ENCODE measurements around the gene OR52K2.
"Not testable (repeated sequence)": the region's sequence is repeated elsewhere in the genome, so short reads cannot be mapped to it uniquely, and the experiment has no call there.

The OR52K2 gene

GRCh38 chr11:4482445-4482844, 33.4 kb downstream of the OR52K2 start, which contains the start of gene OR52K1:
Gene OR52K1 (plus strand): TSS chr11:4482646. CDS start chr11:4488901, 6,255 bp downstream.
- H3K79me2 ChIP-seq (ENCODE audit: control insufficient read depth, low read length): no peaks in the 10 kb centered on the region
- H4K20me1 ChIP-seq (ENCODE audit: control insufficient read depth, insufficient read depth, low read depth, low read length): no peaks in the 10 kb centered on the region
- no peak within 1 kb of the TSS for H3K4me2 ChIP-seq (ENCODE audit: low read length)
- no peaks in the 10 kb centered on the region for H3K4me1 ChIP-seq (ENCODE audit: control insufficient read depth, low read length)
- no peak for TF ChIP-seq EZH2phosphoT487 (IDR thresholded peaks at IDR 0.05; ENCODE audit: borderline replicate concordance, low read length)
- TF ChIP-seq CTCF (IDR thresholded peaks at IDR 0.05; ENCODE audit: low read depth, low read length, poor library complexity, severe bottlenecking): no peak
- H3K36me3 ChIP-seq (ENCODE audit: control insufficient read depth, low read length): no peaks in the 10 kb centered on the region
- H3K9me3 ChIP-seq (ENCODE audit: control insufficient read depth, insufficient read depth, low read length): no peaks in the 10 kb centered on the region
- peaks cover 5% of the 10 kb centered on the region; the same call in 1 of the 2 replicates for H3K27me3 ChIP-seq (ENCODE audit: control insufficient read depth, low read length)
- H3K27ac ChIP-seq (ENCODE audit: low read depth, low read length): no peak within 1 kb of the TSS
- no peaks in the 10 kb centered on the region for H3K9me2 ChIP-seq (replicated peaks; ENCODE audit: control insufficient read depth, low read length)
- H3K4me3 ChIP-seq (ENCODE audit: low read length): no peak within 1 kb of the TSS
- no peaks in the 10 kb centered on the region for H3F3A ChIP-seq (ENCODE audit: control insufficient read depth, insufficient read depth)

- Histone ChIP-seq H3K9me2 (replicated peaks; ENCODE audit: control insufficient read depth, low read length) (no peaks in the 10 kb centered on the region), H3K9me3 (ENCODE audit: control insufficient read depth, insufficient read depth, low read length) (no peaks in the 10 kb centered on the region), H3K4me1 (ENCODE audit: control insufficient read depth, low read length) (no peaks in the 10 kb centered on the region), H3K27ac (ENCODE audit: low read depth, low read length) (no peak overlapping the region), H3K4me3 (ENCODE audit: low read length) (no peak overlapping the region), H3K27me3 (ENCODE audit: control insufficient read depth, low read length) (0 out of 2 replicates have a peak, but pooled peaks cover 5% of the 10 kb centered on the region), H3K36me3 (ENCODE audit: control insufficient read depth, low read length) (no peaks in the 10 kb centered on the region), H3K79me2 (ENCODE audit: control insufficient read depth, low read length) (no peaks in the 10 kb centered on the region), H4K20me1 (ENCODE audit: control insufficient read depth, insufficient read depth, low read depth, low read length) (no peaks in the 10 kb centered on the region), H3K4me2 (ENCODE audit: low read length) (no peak overlapping the region), H3F3A (ENCODE audit: control insufficient read depth, insufficient read depth) (no peaks in the 10 kb centered on the region)
- TF ChIP-seq CTCF (IDR thresholded peaks at IDR 0.05; ENCODE audit: low read depth, low read length, poor library complexity, severe bottlenecking) (no peak), EZH2phosphoT487 (IDR thresholded peaks at IDR 0.05; ENCODE audit: borderline replicate concordance, low read length) (no peak)
Observed at GRCh38 chr11:4484310-4484709, 35.2 kb downstream of the OR52K2 start.

- not testable (repeated sequence) for H4K20me1 ChIP-seq (ENCODE audit: control insufficient read depth, insufficient read depth, low read depth, low read length); H3K4me2 ChIP-seq (ENCODE audit: low read length); H3K4me1 ChIP-seq (ENCODE audit: control insufficient read depth, low read length); H3K27ac ChIP-seq (ENCODE audit: low read depth, low read length); H3K79me2 ChIP-seq (ENCODE audit: control insufficient read depth, low read length); H3F3A ChIP-seq (ENCODE audit: control insufficient read depth, insufficient read depth); H3K4me3 ChIP-seq (ENCODE audit: low read length); H3K36me3 ChIP-seq (ENCODE audit: control insufficient read depth, low read length); H3K9me2 ChIP-seq (replicated peaks; ENCODE audit: control insufficient read depth, low read length); H3K9me3 ChIP-seq (ENCODE audit: control insufficient read depth, insufficient read depth, low read length); H3K27me3 ChIP-seq (ENCODE audit: control insufficient read depth, low read length)
Observed at GRCh38 chr11:4491405-4491804, 42.3 kb downstream of the OR52K2 start.

GRCh38 chr11:4491878-4492606, 42.9 kb downstream of the OR52K2 start:
- H4K20me1 ChIP-seq (ENCODE audit: control insufficient read depth, insufficient read depth, low read depth, low read length): no peaks in the 10 kb centered on the region
- H3K36me3 ChIP-seq (ENCODE audit: control insufficient read depth, low read length): no peaks in the 10 kb centered on the region
- H3K4me1 ChIP-seq (ENCODE audit: control insufficient read depth, low read length): no peaks in the 10 kb centered on the region
- no peaks in the 10 kb centered on the region for H3K9me3 ChIP-seq (ENCODE audit: control insufficient read depth, insufficient read depth, low read length)
- H3F3A ChIP-seq (ENCODE audit: control insufficient read depth, insufficient read depth): no peaks in the 10 kb centered on the region
- H3K4me2 ChIP-seq (ENCODE audit: low read length): no peak overlapping the region
- no peak overlapping the region for H3K4me3 ChIP-seq (ENCODE audit: low read length)
- no peak for TF ChIP-seq EZH2phosphoT487 (IDR thresholded peaks at IDR 0.05; ENCODE audit: borderline replicate concordance, low read length)
- no peak for TF ChIP-seq CTCF (IDR thresholded peaks at IDR 0.05; ENCODE audit: low read depth, low read length, poor library complexity, severe bottlenecking)
- no peaks in the 10 kb centered on the region for H3K79me2 ChIP-seq (ENCODE audit: control insufficient read depth, low read length)
- no peaks in the 10 kb centered on the region; the same call in 1 of the 2 replicates for H3K27me3 ChIP-seq (ENCODE audit: control insufficient read depth, low read length)
- no peaks in the 10 kb centered on the region for H3K9me2 ChIP-seq (replicated peaks; ENCODE audit: control insufficient read depth, low read length)
- no peak overlapping the region for H3K27ac ChIP-seq (ENCODE audit: low read depth, low read length)
